HL-60 (cell line): ENCODE results near the gene TNFSF12.

Experiments
- DNase-seq, 2 experiments: peaks; one replicate each; pipeline ENCODE4 v3.0.0-alpha.2; 2010 to 2020; ENCODE audit warnings: low read depth in 1 of 2, low spot score in 1 of 2
- H3K27ac ChIP-seq: fragments of 250-450 bp; sonication (Bioruptor Pico); replicated peaks from 2 replicates; pipeline ENCODE4 v1.5.1; 2020; ENCODE audit warnings: mild to moderate bottlenecking, moderate library complexity
- H3K27me3 ChIP-seq: fragments of 250-450 bp; sonication (Bioruptor Pico); 2 replicates; pipeline ENCODE4 v1.5.1; 2021; ENCODE audit warnings: mild to moderate bottlenecking, moderate library complexity; ENCODE audit not compliant: insufficient read depth, poor library complexity, severe bottlenecking
- H3K4me3 ChIP-seq: replicated peaks from 2 replicates; pipeline ENCODE4 v1.5.1; 2011; ENCODE audit warnings: mild to moderate bottlenecking, control low read depth, low read length; ENCODE audit not compliant: insufficient read depth
- GABPA ChIP-seq: IDR thresholded peaks from 2 replicates; pipeline ENCODE4 v1.6.1; 2012; ENCODE audit warnings: low read depth
- POLR2AphosphoS5 ChIP-seq: IDR thresholded peaks from 2 replicates; pipeline ENCODE4 v1.6.1; 2012; ENCODE audit warnings: low read depth
- SPI1 ChIP-seq: IDR thresholded peaks from 2 replicates; pipeline ENCODE4 v1.6.1; 2012; ENCODE audit warnings: low read depth, mild to moderate bottlenecking, borderline replicate concordance
- TF ChIP-seq, protein P1 (sequence below): IDR thresholded peaks from 2 replicates; pipeline ENCODE4 v1.6.1; 2012; ENCODE audit warnings: low read depth; ENCODE audit not compliant: insufficient replicate concordance
- TF ChIP-seq, protein P2 (sequence below): IDR thresholded peaks from one replicate; pipeline ENCODE4 v1.5.1; 2011; ENCODE audit warnings: low read length, control low read depth, inconsistent platforms; ENCODE audit not compliant: insufficient read depth

Gene TNFSF12

DNA sequence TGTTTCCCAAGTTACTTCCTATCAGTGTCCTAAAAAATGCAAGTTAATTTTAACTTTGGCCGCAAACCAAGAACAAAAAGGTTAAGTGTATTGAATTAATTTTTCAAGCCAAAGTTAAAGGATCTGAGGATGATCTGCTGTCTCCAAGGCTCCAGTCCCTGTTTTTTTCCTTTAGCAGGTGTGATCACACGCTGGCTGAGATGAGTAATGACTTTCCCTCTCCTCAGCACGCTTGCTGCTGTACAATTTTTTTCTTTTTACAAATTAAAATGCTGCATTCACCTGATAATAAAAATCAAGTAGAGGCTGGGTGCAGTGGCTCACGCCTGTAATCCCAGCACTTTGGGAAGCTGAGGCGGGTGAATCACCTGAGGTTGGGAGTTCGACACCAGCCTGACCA, 3.9 kb upstream of the TNFSF12 start:
- TF ChIP-seq, protein P1, sequence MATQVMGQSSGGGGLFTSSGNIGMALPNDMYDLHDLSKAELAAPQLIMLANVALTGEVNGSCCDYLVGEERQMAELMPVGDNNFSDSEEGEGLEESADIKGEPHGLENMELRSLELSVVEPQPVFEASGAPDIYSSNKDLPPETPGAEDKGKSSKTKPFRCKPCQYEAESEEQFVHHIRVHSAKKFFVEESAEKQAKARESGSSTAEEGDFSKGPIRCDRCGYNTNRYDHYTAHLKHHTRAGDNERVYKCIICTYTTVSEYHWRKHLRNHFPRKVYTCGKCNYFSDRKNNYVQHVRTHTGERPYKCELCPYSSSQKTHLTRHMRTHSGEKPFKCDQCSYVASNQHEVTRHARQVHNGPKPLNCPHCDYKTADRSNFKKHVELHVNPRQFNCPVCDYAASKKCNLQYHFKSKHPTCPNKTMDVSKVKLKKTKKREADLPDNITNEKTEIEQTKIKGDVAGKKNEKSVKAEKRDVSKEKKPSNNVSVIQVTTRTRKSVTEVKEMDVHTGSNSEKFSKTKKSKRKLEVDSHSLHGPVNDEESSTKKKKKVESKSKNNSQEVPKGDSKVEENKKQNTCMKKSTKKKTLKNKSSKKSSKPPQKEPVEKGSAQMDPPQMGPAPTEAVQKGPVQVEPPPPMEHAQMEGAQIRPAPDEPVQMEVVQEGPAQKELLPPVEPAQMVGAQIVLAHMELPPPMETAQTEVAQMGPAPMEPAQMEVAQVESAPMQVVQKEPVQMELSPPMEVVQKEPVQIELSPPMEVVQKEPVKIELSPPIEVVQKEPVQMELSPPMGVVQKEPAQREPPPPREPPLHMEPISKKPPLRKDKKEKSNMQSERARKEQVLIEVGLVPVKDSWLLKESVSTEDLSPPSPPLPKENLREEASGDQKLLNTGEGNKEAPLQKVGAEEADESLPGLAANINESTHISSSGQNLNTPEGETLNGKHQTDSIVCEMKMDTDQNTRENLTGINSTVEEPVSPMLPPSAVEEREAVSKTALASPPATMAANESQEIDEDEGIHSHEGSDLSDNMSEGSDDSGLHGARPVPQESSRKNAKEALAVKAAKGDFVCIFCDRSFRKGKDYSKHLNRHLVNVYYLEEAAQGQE = no peak
- TF ChIP-seq, protein P2, sequence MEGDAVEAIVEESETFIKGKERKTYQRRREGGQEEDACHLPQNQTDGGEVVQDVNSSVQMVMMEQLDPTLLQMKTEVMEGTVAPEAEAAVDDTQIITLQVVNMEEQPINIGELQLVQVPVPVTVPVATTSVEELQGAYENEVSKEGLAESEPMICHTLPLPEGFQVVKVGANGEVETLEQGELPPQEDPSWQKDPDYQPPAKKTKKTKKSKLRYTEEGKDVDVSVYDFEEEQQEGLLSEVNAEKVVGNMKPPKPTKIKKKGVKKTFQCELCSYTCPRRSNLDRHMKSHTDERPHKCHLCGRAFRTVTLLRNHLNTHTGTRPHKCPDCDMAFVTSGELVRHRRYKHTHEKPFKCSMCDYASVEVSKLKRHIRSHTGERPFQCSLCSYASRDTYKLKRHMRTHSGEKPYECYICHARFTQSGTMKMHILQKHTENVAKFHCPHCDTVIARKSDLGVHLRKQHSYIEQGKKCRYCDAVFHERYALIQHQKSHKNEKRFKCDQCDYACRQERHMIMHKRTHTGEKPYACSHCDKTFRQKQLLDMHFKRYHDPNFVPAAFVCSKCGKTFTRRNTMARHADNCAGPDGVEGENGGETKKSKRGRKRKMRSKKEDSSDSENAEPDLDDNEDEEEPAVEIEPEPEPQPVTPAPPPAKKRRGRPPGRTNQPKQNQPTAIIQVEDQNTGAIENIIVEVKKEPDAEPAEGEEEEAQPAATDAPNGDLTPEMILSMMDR = no peak
- TF ChIP-seq SPI1 = no peak
- TF ChIP-seq POLR2AphosphoS5 = no peak
- no peak for TF ChIP-seq GABPA
- Histone ChIP-seq H3K4me3 (no peak overlapping the region), H3K27ac (no peak overlapping the region), H3K27me3 (no peaks in the 10 kb centered on the region)
- DNase-seq = no peak

DNA sequence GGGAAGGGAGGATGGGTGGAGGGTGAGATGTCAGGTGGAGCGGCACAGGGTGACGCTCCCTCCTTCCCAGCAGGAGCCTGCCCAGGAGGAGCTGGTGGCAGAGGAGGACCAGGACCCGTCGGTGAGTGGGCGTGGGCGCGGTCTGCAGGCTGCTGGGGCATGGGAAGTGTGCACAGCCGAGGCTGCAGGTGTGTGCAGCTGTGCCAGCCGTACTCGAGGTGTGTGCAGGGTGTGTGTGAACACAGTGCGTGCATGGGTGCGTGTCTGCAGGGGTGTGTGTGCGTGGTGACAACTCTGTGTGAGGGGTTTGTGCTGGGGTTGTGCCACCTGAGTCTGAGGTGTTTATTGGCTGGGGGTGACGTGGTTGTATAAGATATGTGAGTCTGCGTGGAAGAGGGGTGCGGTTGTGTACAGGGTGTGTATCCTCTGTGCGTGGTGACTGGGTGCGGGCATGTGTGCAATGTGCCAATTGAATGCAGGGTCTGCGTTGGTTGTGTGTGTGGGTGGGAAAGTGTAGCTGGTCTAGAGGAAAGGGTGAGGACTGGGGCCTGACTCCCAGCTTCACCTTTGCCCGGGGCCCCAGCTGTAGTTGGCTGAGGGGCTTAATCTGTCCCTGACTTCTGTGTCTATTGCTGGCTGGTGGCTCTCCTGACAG, 670 bp downstream of the TNFSF12 start:
- TF ChIP-seq, protein P2 = no peak
- TF ChIP-seq, protein P1 = no peak
- no peak for TF ChIP-seq POLR2AphosphoS5
- no peak for TF ChIP-seq SPI1
- no peak for TF ChIP-seq GABPA
- no peak for DNase-seq
- no peak overlapping the region for H3K4me3 ChIP-seq
- H3K27ac ChIP-seq = no peak overlapping the region
- no peaks in the 10 kb centered on the region for H3K27me3 ChIP-seq

DNA sequence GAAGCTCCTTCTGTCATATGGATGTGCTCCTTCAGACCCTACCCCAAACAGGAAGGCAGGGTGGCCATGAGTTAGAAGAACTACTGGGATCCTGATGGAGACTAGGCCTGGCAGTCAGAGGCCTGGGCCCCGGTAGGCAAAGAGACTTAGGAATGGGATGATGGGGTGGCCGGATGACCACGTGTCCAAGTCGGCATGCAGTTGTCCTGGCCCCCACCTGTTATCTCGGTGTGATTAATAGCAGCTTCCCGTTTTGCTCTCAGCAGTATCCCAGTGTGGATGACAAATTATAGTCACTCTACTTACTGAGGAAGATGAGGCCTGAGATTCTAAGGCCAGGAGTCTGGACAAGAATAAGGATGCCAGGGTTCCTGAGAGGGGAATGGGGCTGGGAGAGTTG, 1.5 kb downstream of the TNFSF12 start:
- TF ChIP-seq, protein P2 = no peak
- TF ChIP-seq, protein P1 = no peak
- TF ChIP-seq POLR2AphosphoS5 (no peak), SPI1 (no peak), GABPA (no peak)
- Histone ChIP-seq H3K27me3 (no peaks in the 10 kb centered on the region), H3K4me3 (no peak overlapping the region), H3K27ac (no peak overlapping the region)
- no peak for DNase-seq
